HepG2 (cell line): ENCODE results near the gene CTXN1. TPM values are rescaled to one million over a fixed set of nuclear protein-coding genes. Genes with fewer than 3 reads are reported as not detected.

Source experiments
- ARHGAP35 ChIP-seq: sonication (generic); formaldehyde crosslinking; IDR thresholded peaks from 2 replicates; pipeline ENCODE4 v1.9.0; 2022; ENCODE audit warnings: mild to moderate bottlenecking, inconsistent platforms, moderate library complexity, missing genetic modification reagents, borderline replicate concordance
- CBX2 ChIP-seq, 2 experiments: fragments of 200-600 bp in 1 of 2; sonication (generic); formaldehyde crosslinking in 1 of 2; IDR thresholded peaks; 2 replicates each; pipeline versions ENCODE4 v1.7.0 to v1.8.1; 2018 to 2022; ENCODE audit warnings: low read depth in 2 of 2, low read length in 1 of 2, mild to moderate bottlenecking in 1 of 2, missing genetic modification reagents in 1 of 2
- CEBPB ChIP-seq: IDR thresholded peaks from 2 replicates; pipeline ENCODE4 v1.6.1; 2011; ENCODE audit warnings: low read depth, low read length, improper control_type of control experiment, borderline replicate concordance
- ELF3 ChIP-seq: IDR thresholded peaks from 2 replicates; pipeline ENCODE4 v1.6.1; 2016; ENCODE audit warnings: missing genetic modification reagents, missing compliant biosample characterization
- ETV5 ChIP-seq: IDR thresholded peaks from 2 replicates; pipeline ENCODE4 v1.6.1; 2018; ENCODE audit warnings: missing biosample characterization, missing genetic modification reagents, inconsistent platforms, borderline replicate concordance
- FOSL2 ChIP-seq: sonication (generic); formaldehyde crosslinking; IDR thresholded peaks from 2 replicates; pipeline ENCODE4 v1.4.0; 2020; ENCODE audit warnings: missing genetic modification reagents
- FOXA3 ChIP-seq: IDR thresholded peaks from 2 replicates; pipeline ENCODE4 v1.6.1; 2016; ENCODE audit warnings: missing genetic modification reagents, missing compliant biosample characterization
- FOXM1 ChIP-seq: sonication (generic); formaldehyde crosslinking; IDR thresholded peaks from 2 replicates; pipeline ENCODE4 v1.5.0; 2020; ENCODE audit warnings: missing genetic modification reagents
- GABPB1 ChIP-seq: IDR thresholded peaks from 2 replicates; pipeline ENCODE4 v1.6.1; 2016; ENCODE audit warnings: mild to moderate bottlenecking, missing genetic modification reagents, moderate library complexity, missing compliant biosample characterization
- KLF16 ChIP-seq, 2 experiments: sonication (generic) in 1 of 2; formaldehyde crosslinking in 1 of 2; IDR thresholded peaks; 2 replicates each; pipeline versions ENCODE4 v1.6.1 to v1.8.0; 2016 to 2023; ENCODE audit warnings: missing genetic modification reagents in 2 of 2, missing compliant biosample characterization in 1 of 2
- MAFK ChIP-seq, 2 experiments: IDR thresholded peaks in 1 of 2; conservative IDR thresholded peaks in 1 of 2; 2 replicates each; pipeline ENCODE4 v1.6.1; 2011; ENCODE audit warnings: improper control_type of control experiment in 2 of 2, low read length in 2 of 2
- MATR3 ChIP-seq: sonication (generic); formaldehyde crosslinking; IDR thresholded peaks from 2 replicates; pipeline ENCODE4 v1.4.0; 2020; ENCODE audit warnings: missing genetic modification reagents
- NR1H2 ChIP-seq: sonication (generic); formaldehyde crosslinking; IDR thresholded peaks from 2 replicates; pipeline ENCODE4 v1.8.1; 2022; ENCODE audit warnings: low read depth, missing genetic modification reagents, borderline replicate concordance
- RXRA ChIP-seq: sonication (generic); formaldehyde crosslinking; IDR thresholded peaks from 2 replicates; pipeline ENCODE4 v1.5.1; 2020; ENCODE audit warnings: missing genetic modification reagents
- SRSF9 ChIP-seq: fragments of 200-400 bp; formaldehyde crosslinking; IDR thresholded peaks from 2 replicates; pipeline ENCODE4 v1.6.1; 2018; ENCODE audit warnings: borderline replicate concordance, mild to moderate bottlenecking, low read depth, low read length; ENCODE audit not compliant: insufficient read depth, poor library complexity, severe bottlenecking
- TCF7L2 ChIP-seq: IDR thresholded peaks from 2 replicates; pipeline ENCODE4 v1.6.1; 2011; ENCODE audit warnings: mild to moderate bottlenecking, low read depth, low read length, moderate library complexity
- ZBTB8A ChIP-seq: sonication (generic); formaldehyde crosslinking; IDR thresholded peaks from 2 replicates; pipeline ENCODE4 v1.4.0; 2020; ENCODE audit warnings: mild to moderate bottlenecking, low read depth, missing genetic modification reagents, borderline replicate concordance
- ZFAT ChIP-seq: sonication (generic); formaldehyde crosslinking; conservative IDR thresholded peaks from 2 replicates; pipeline ENCODE4 v1.8.1; 2023; ENCODE audit warnings: missing genetic modification reagents, inconsistent platforms
- ZNF543 ChIP-seq: sonication (generic); formaldehyde crosslinking; IDR thresholded peaks from 2 replicates; pipeline ENCODE4 v1.4.0; 2020; ENCODE audit warnings: mild to moderate bottlenecking, missing genetic modification reagents
- ZNF572 ChIP-seq: sonication (generic); formaldehyde crosslinking; IDR thresholded peaks from 2 replicates; pipeline ENCODE4 v1.5.1; 2020; ENCODE audit warnings: mild to moderate bottlenecking, missing genetic modification reagents
- ZNF713 ChIP-seq: sonication (generic); formaldehyde crosslinking; IDR thresholded peaks from 2 replicates; pipeline ENCODE4 v1.4.0; 2020; ENCODE audit warnings: mild to moderate bottlenecking, missing genetic modification reagents
- ZNF788 ChIP-seq: sonication (generic); formaldehyde crosslinking; IDR thresholded peaks from 2 replicates; pipeline ENCODE4 v1.5.0; 2020; ENCODE audit warnings: mild to moderate bottlenecking, missing genetic modification reagents, borderline replicate concordance
- polyA plus RNA-seq, 8 experiments: library from polyadenylated mRNA; depleted of rRNA in 3 of 8; stranded (reverse) in 7 of 8; unstranded in 1 of 8; fragments of >200 nt; fragmentation: Illumina TruSeq in 4 of 8; extraction: Trizol in 4 of 8; gene quantifications; 2 replicates each; pipeline versions ENCODE4 v1.2.1 to v1.2.3, GENCODE V29; 2011 to 2016; ENCODE audit warnings: low read depth in 4 of 8, missing spikeins in 1 of 8, mixed read lengths in 1 of 8; ENCODE audit not compliant: insufficient read depth in 1 of 8
- total RNA-seq, 5 experiments: library from RNA; depleted of rRNA; stranded (reverse); fragments of >200 nt; fragmentation: Illumina TruSeq; extraction: Trizol; gene quantifications; 2 replicates each; pipeline ENCODE4 v1.2.3, GENCODE V29; 2016; ENCODE audit warnings: low read depth in 1 of 5
- TF ChIP-seq, protein P1 (sequence below): sonication (generic); formaldehyde crosslinking; IDR thresholded peaks from 2 replicates; pipeline ENCODE4 v1.9.0; 2021; ENCODE audit warnings: missing genetic modification reagents, borderline replicate concordance
- TF ChIP-seq, protein P2 (sequence below): sonication (generic); formaldehyde crosslinking; IDR thresholded peaks from 2 replicates; pipeline ENCODE4 v1.8.1; 2023; ENCODE audit warnings: mild to moderate bottlenecking, missing genetic modification reagents
- TF ChIP-seq, protein P3 (sequence below): sonication (generic); formaldehyde crosslinking; IDR thresholded peaks from 2 replicates; pipeline ENCODE4 v1.8.1; 2022; ENCODE audit warnings: mild to moderate bottlenecking, missing genetic modification reagents
- TF ChIP-seq, protein P4 (sequence below): sonication (generic); formaldehyde crosslinking; IDR thresholded peaks from 2 replicates; pipeline ENCODE4 v1.8.1; 2023; ENCODE audit warnings: mild to moderate bottlenecking, moderate library complexity, missing genetic modification reagents

The CTXN1 gene
- total and polyA plus RNA-seq, 2 of the 13 experiments (the other 11 are each of a cell fraction or from before 2014, with no cell fraction given) = 0.11 TPM; not detected in 1

DNA sequence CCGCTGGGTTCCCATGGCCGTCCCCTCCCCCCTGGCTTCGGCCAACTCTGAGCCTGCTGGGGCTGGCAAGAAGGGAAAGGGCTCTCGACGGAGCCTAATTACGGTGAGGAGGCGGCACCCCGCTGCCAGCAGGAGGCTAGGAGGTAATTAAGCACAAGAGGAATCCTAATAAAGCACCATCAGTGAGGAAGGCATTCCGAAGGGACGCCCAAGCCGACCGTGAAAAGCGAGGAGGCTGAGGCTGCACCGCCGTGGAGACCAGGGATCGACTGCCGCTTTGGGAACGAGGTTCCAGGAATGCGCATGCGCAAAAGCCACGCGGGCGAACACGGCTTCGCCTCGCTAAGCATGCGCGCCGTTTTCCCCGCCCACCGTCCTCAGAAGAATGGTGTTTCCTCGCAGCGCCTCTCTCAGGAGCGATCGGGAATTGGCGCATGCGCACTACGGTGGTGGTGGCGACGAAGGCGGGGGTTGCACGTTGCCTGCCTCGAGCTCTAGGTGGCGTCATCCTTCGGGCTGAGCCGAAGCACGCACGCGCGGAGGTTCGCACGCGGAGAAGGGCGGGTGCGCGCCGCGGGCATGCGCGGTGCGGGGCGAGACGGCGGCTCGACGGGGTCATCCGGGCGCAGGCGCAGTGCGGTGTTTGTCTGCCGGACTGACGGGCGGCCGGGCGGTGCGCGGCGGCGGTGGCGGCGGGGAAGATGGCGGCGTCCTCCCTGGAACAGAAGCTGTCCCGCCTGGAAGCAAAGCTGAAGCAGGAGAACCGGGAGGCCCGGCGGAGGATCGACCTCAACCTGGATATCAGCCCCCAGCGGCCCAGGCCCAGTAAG, 22.5 kb downstream of the CTXN1 start, which contains the start of gene MAP2K7 (continued):
- TF ChIP-seq FOXM1 = no peak
- no peak for TF ChIP-seq ZNF572 (CRISPR knock-in tag)
- TF ChIP-seq ETV5 (CRISPR knock-in tag) = 0 out of 2 replicates have a peak, but pooled peaks have one; percentile 9
- peak; percentile 80 for TF ChIP-seq ZNF543
- no peak for TF ChIP-seq ZNF713 (CRISPR knock-in tag)
- TF ChIP-seq MAFK (conservative IDR thresholded peaks at IDR 0.05 in 1 of 2, IDR thresholded peaks at IDR 0.05 in 1 of 2; ENCODE audit: low read length in 2 of 2) = no peak
- TF ChIP-seq ZFAT (CRISPR knock-in tag) = no peak
- peak; percentile 57 for TF ChIP-seq FOSL2
- peak; percentile 89 for TF ChIP-seq RXRA
- no peak for TF ChIP-seq TCF7L2
- no peak; the same call in 1 of the 2 replicates for TF ChIP-seq NR1H2
- no peak for TF ChIP-seq MATR3 (CRISPR knock-in tag)
- TF ChIP-seq ZBTB8A (CRISPR knock-in tag) = no peak
- TF ChIP-seq, protein P1, sequence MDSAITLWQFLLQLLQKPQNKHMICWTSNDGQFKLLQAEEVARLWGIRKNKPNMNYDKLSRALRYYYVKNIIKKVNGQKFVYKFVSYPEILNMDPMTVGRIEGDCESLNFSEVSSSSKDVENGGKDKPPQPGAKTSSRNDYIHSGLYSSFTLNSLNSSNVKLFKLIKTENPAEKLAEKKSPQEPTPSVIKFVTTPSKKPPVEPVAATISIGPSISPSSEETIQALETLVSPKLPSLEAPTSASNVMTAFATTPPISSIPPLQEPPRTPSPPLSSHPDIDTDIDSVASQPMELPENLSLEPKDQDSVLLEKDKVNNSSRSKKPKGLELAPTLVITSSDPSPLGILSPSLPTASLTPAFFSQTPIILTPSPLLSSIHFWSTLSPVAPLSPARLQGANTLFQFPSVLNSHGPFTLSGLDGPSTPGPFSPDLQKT = no peak
- peak; percentile 86 for TF ChIP-seq ZNF788 (CRISPR knock-in tag)
- peak; percentile 78 for TF ChIP-seq GABPB1
- TF ChIP-seq, protein P2, sequence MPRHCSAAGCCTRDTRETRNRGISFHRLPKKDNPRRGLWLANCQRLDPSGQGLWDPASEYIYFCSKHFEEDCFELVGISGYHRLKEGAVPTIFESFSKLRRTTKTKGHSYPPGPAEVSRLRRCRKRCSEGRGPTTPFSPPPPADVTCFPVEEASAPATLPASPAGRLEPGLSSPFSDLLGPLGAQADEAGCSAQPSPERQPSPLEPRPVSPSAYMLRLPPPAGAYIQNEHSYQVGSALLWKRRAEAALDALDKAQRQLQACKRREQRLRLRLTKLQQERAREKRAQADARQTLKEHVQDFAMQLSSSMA (CRISPR knock-in tag) = peak; percentile 74
- peak; percentile 76 for TF ChIP-seq ELF3 (CRISPR knock-in tag)
- TF ChIP-seq, protein P3, sequence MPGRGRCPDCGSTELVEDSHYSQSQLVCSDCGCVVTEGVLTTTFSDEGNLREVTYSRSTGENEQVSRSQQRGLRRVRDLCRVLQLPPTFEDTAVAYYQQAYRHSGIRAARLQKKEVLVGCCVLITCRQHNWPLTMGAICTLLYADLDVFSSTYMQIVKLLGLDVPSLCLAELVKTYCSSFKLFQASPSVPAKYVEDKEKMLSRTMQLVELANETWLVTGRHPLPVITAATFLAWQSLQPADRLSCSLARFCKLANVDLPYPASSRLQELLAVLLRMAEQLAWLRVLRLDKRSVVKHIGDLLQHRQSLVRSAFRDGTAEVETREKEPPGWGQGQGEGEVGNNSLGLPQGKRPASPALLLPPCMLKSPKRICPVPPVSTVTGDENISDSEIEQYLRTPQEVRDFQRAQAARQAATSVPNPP (CRISPR knock-in tag) = no peak; the same call in 1 of the 2 replicates
- no peak for TF ChIP-seq SRSF9
- TF ChIP-seq CEBPB = peak; percentile 71; the same call in 1 of the 2 replicates
- TF ChIP-seq FOXA3 = peak; percentile 70; the same call in 1 of the 2 replicates
- no peak for TF ChIP-seq CBX2 (IDR thresholded peaks at IDR 0.05; ENCODE audit: low read depth, low read length)
- TF ChIP-seq CBX2 (CRISPR knock-in tag; IDR thresholded peaks at IDR 0.05; ENCODE audit: low read depth) = no peak
- TF ChIP-seq ARHGAP35 (CRISPR knock-in tag) = peak; percentile 66; the same call in 1 of the 2 replicates
- TF ChIP-seq KLF16 (CRISPR knock-in tag; IDR thresholded peaks at IDR 0.05) = peak in 1 of 2 experiments; percentile 73; a peak in 2 of 4 replicates
- TF ChIP-seq, protein P4, sequence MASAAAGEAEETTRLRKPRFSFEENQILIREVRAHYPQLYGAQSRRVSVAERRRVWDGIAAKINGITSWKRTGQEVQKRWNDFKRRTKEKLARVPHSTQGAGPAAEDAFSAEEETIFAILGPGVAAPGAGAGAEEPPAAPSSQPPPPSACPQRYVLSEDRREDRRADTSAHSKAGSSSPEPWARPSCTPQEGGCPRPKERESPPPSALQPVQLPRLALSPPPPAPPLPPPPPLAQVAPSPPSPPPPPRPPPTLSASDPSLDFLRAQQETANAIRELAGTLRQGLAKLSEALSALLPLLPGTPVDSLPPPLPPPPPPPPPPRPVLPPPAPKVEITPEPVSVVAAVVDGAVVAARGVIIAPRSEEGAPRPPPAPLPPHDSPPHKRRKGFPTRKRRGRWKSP = peak; percentile 81; the same call in 1 of the 2 replicates
